ENCODE results near the gene EXOC3L1. TPM values are rescaled to one million over a fixed set of nuclear protein-coding genes. Genes with fewer than 3 reads are reported as not detected.

The EXOC3L1 gene
- total RNA-seq, 2 donors from 2014 or later, result 0.68 to 1.5 TPM

- H3K9me3 ChIP-seq, result no peaks in the 10 kb centered on the region
- peak overlapping the region; percentile 84 for H3K4me3 ChIP-seq
- no peak for TF ChIP-seq CTCF (IDR thresholded peaks at IDR 0.05)
- DNase-seq (ENCODE audit: low spot score) (no peak), ATAC-seq (ENCODE audit: insufficient number of reproducible peaks, low FRiP score, low read depth) (no peak)
- peak overlapping the region; percentile 72 to 74 for H3K27ac ChIP-seq
- peaks cover 32% of the 10 kb centered on the region for H3K36me3 ChIP-seq
- H3K27me3 ChIP-seq (replicated peaks; ENCODE audit: insufficient read depth), result no peaks in the 10 kb centered on the region
- H3K4me1 ChIP-seq (ENCODE audit: control insufficient read depth in 1 of 2, low read depth in 2 of 2), result peaks cover 9 to 16% of the 10 kb centered on the region in 2 donors
These were observed 37.6 kb upstream of the EXOC3L1 start for GRCh38 chr16:67227567-67227921.

GRCh38 chr16:67226804-67227566 lies 37.0 kb upstream of the EXOC3L1 start, which contains the start of gene TMEM208:
TSS of gene TMEM208 (plus strand) at chr16:67227130. CDS start at chr16:67227219, 89 bp downstream.
- Histone ChIP-seq H3K27me3 (replicated peaks; ENCODE audit: insufficient read depth) (no peaks in the 10 kb centered on the region), H3K4me1 (ENCODE audit: control insufficient read depth in 1 of 2, low read depth in 2 of 2) (peaks cover 9 to 16% of the 10 kb centered on the region in 2 donors), H3K27ac (peak within 1 kb of the TSS; percentile 72 to 74), H3K9me3 (no peaks in the 10 kb centered on the region), H3K36me3 (peaks cover 32% of the 10 kb centered on the region), H3K4me3 (peak within 1 kb of the TSS; percentile 84)
- DNase-seq (ENCODE audit: low spot score) (peak; percentile 91), ATAC-seq (ENCODE audit: insufficient number of reproducible peaks, low FRiP score, low read depth) (peak; percentile 50)
- no peak for TF ChIP-seq CTCF (IDR thresholded peaks at IDR 0.05)

GRCh38 chr16:67226295-67226803 lies 36.4 kb upstream of the EXOC3L1 start:
- Histone ChIP-seq H3K4me1 (ENCODE audit: control insufficient read depth in 1 of 2, low read depth in 2 of 2) (peaks cover 9 to 16% of the 10 kb centered on the region in 2 donors), H3K9me3 (no peaks in the 10 kb centered on the region), H3K36me3 (peaks cover 26% of the 10 kb centered on the region), H3K4me3 (peak overlapping the region; percentile 84), H3K27ac (peak overlapping the region; percentile 72 to 74), H3K27me3 (replicated peaks; ENCODE audit: insufficient read depth) (no peaks in the 10 kb centered on the region)
- ATAC-seq (ENCODE audit: insufficient number of reproducible peaks, low FRiP score, low read depth) (peak; percentile 8), DNase-seq (ENCODE audit: low spot score) (no peak)
- TF ChIP-seq CTCF (IDR thresholded peaks at IDR 0.05), result no peak

- no peak for DNase-seq (ENCODE audit: low spot score)
- TF ChIP-seq CTCF (IDR thresholded peaks at IDR 0.05), result no peak
These were observed 34.1 kb upstream of the EXOC3L1 start for GRCh38 chr16:67223992-67224391.

GRCh38 chr16:67216612-67217490 lies 26.9 kb upstream of the EXOC3L1 start:
- no peaks in the 10 kb centered on the region for H3K9me3 ChIP-seq
- H3K36me3 ChIP-seq, result no peaks in the 10 kb centered on the region
- H3K27me3 ChIP-seq (replicated peaks; ENCODE audit: insufficient read depth), result no peaks in the 10 kb centered on the region
- TF ChIP-seq CTCF (IDR thresholded peaks at IDR 0.05), result no peak
- DNase-seq (ENCODE audit: low spot score) (no peak), ATAC-seq (ENCODE audit: insufficient number of reproducible peaks, low FRiP score, low read depth) (no peak)
- peaks cover 0 to 5% of the 10 kb centered on the region in 2 donors for H3K4me1 ChIP-seq (ENCODE audit: control insufficient read depth in 1 of 2, low read depth in 2 of 2)
- H3K27ac ChIP-seq, result no peak overlapping the region
- H3K4me3 ChIP-seq, result no peak overlapping the region

More at GRCh38 chr16:67223992-67224391, 34.1 kb upstream of the EXOC3L1 start:
- no peak overlapping the region for H3K27ac ChIP-seq
- no peaks in the 10 kb centered on the region for H3K27me3 ChIP-seq (replicated peaks; ENCODE audit: insufficient read depth)
- no peak overlapping the region for H3K4me3 ChIP-seq
- ATAC-seq (ENCODE audit: insufficient number of reproducible peaks, low FRiP score, low read depth), result no peak
- peaks cover 9 to 16% of the 10 kb centered on the region in 2 donors for H3K4me1 ChIP-seq (ENCODE audit: control insufficient read depth in 1 of 2, low read depth in 2 of 2)
- no peaks in the 10 kb centered on the region for H3K9me3 ChIP-seq
- peaks cover 4% of the 10 kb centered on the region for H3K36me3 ChIP-seq
